H9 (cell line): ENCODE results near the gene SLC6A7. TPM values are rescaled to one million over a fixed set of nuclear protein-coding genes. Genes with fewer than 3 reads are reported as not detected.

Experiments
- DNase-seq: peaks from one replicate; pipeline ENCODE4 v3.0.0-alpha.2; 2017
- H2AFZ ChIP-seq: one replicate; pipeline ENCODE4 v1.6.1; 2013; ENCODE audit warnings: mild to moderate bottlenecking, low read length, control low read depth, moderate library complexity
- H2AK5ac ChIP-seq: 2 replicates; pipeline ENCODE4 v1.6.1; 2013; ENCODE audit warnings: low read length, control low read depth, mixed read lengths; ENCODE audit not compliant: insufficient read length
- H2BK120ac ChIP-seq: one replicate; pipeline ENCODE4 v1.6.1; 2013; ENCODE audit warnings: low read depth, mild to moderate bottlenecking, low read length, control low read depth, inconsistent platforms; ENCODE audit not compliant: poor library complexity, severe bottlenecking
- H2BK12ac ChIP-seq: 2 replicates; pipeline ENCODE4 v1.6.1; 2013; ENCODE audit warnings: low read length, control low read depth, mixed read lengths, low read depth; ENCODE audit not compliant: insufficient read length
- H2BK15ac ChIP-seq: 2 replicates; pipeline ENCODE4 v1.6.1; 2013; ENCODE audit warnings: low read depth, low read length, control low read depth
- H2BK20ac ChIP-seq: one replicate; pipeline ENCODE4 v1.6.1; 2013; ENCODE audit warnings: low read depth, mild to moderate bottlenecking, low read length, control low read depth, inconsistent platforms; ENCODE audit not compliant: poor library complexity, severe bottlenecking
- H2BK5ac ChIP-seq: 2 replicates; pipeline ENCODE4 v1.6.1; 2013; ENCODE audit warnings: low read length, control low read depth, mixed read lengths; ENCODE audit not compliant: insufficient read length
- H3K14ac ChIP-seq: 2 replicates; pipeline ENCODE4 v1.6.1; 2013; ENCODE audit warnings: low read length, control low read depth; ENCODE audit not compliant: insufficient read depth
- H3K18ac ChIP-seq: 2 replicates; pipeline ENCODE4 v1.6.1; 2013; ENCODE audit warnings: low read depth, mild to moderate bottlenecking, mixed read lengths, low read length, control low read depth; ENCODE audit not compliant: insufficient read length
- H3K23ac ChIP-seq: 2 replicates; pipeline ENCODE4 v1.6.1; 2013; ENCODE audit warnings: low read length, control low read depth, mixed read lengths, low read depth; ENCODE audit not compliant: insufficient read length
- H3K23me2 ChIP-seq: 2 replicates; pipeline ENCODE4 v1.6.1; 2013; ENCODE audit warnings: low read depth, mild to moderate bottlenecking, mixed read lengths, low read length, control low read depth; ENCODE audit not compliant: insufficient read length, poor library complexity, severe bottlenecking
- H3K27ac ChIP-seq: 2 replicates; pipeline ENCODE4 v1.5.1; 2013; ENCODE audit warnings: low read length, control low read depth, mixed read lengths, low read depth; ENCODE audit not compliant: insufficient read length
- H3K27me3 ChIP-seq: 2 replicates; pipeline ENCODE4 v1.6.1; 2013; ENCODE audit warnings: low read length, control low read depth, inconsistent platforms; ENCODE audit not compliant: insufficient read depth
- H3K4ac ChIP-seq: 2 replicates; pipeline ENCODE4 v1.6.1; 2013; ENCODE audit warnings: low read depth, mild to moderate bottlenecking, control low read depth, inconsistent platforms, low read length, moderate library complexity
- H3K4me1 ChIP-seq: 2 replicates; pipeline ENCODE4 v1.6.1; 2013; ENCODE audit warnings: low read length, control low read depth, inconsistent platforms; ENCODE audit not compliant: insufficient read depth
- H3K4me2 ChIP-seq: 2 replicates; pipeline ENCODE4 v1.6.1; 2013; ENCODE audit warnings: low read length, control low read depth, mixed read lengths; ENCODE audit not compliant: insufficient read length, insufficient read depth
- H3K56ac ChIP-seq: 2 replicates; pipeline ENCODE4 v1.6.1; 2013; ENCODE audit warnings: low read depth, mild to moderate bottlenecking, mixed read lengths, low read length, control low read depth; ENCODE audit not compliant: insufficient read length
- H3K79me1 ChIP-seq: 2 replicates; pipeline ENCODE4 v1.6.1; 2013; ENCODE audit warnings: low read depth, mild to moderate bottlenecking, moderate library complexity, low read length, control low read depth, inconsistent platforms; ENCODE audit not compliant: insufficient read depth, poor library complexity, severe bottlenecking
- H3K79me2 ChIP-seq: 2 replicates; pipeline ENCODE4 v1.6.1; 2013; ENCODE audit warnings: low read length, control low read depth, inconsistent platforms; ENCODE audit not compliant: insufficient read depth
- H3K9ac ChIP-seq: 2 replicates; pipeline ENCODE4 v1.6.1; 2013; ENCODE audit warnings: low read length, control low read depth, mixed read lengths; ENCODE audit not compliant: insufficient read length; ENCODE audit errors: extremely low read depth
- H3K9me3 ChIP-seq: one replicate; pipeline ENCODE4 v1.6.1; 2013; ENCODE audit warnings: low read depth, low read length, inconsistent platforms; ENCODE audit not compliant: control insufficient read depth
- H3T11ph ChIP-seq: one replicate; pipeline ENCODE4 v1.6.1; 2013; ENCODE audit warnings: mild to moderate bottlenecking, low read length, control low read depth, inconsistent platforms
- H4K20me1 ChIP-seq: one replicate; pipeline ENCODE4 v1.6.1; 2013; ENCODE audit not compliant: control insufficient read depth, insufficient read length, insufficient read depth
- H4K5ac ChIP-seq: 2 replicates; pipeline ENCODE4 v1.6.1; 2013; ENCODE audit warnings: low read depth, mild to moderate bottlenecking, mixed read lengths, low read length, control low read depth; ENCODE audit not compliant: insufficient read length
- H4K8ac ChIP-seq: replicated peaks from 2 replicates; pipeline ENCODE4 v1.6.1; 2013; ENCODE audit warnings: low read length, control low read depth, mixed read lengths, low read depth; ENCODE audit not compliant: insufficient read length
- H4K91ac ChIP-seq: 2 replicates; pipeline ENCODE4 v1.6.1; 2013; ENCODE audit warnings: low read depth, mild to moderate bottlenecking, moderate library complexity, mixed read lengths, low read length, control low read depth; ENCODE audit not compliant: insufficient read length
- H3K27ac Mint-ChIP-seq, 3 experiments: 2 replicates in 2 of 3; 3 replicates in 1 of 3; pipeline ENCODE4 v1.8.0; 2020 to 2021; ENCODE audit warnings: mixed read lengths in 3 of 3, mild to moderate bottlenecking in 1 of 3, moderate library complexity in 1 of 3
- H3K27me3 Mint-ChIP-seq: 2 replicates; pipeline ENCODE4 v1.8.0; 2021; ENCODE audit warnings: low read depth, mild to moderate bottlenecking, moderate library complexity, mixed read lengths
- H3K36me3 Mint-ChIP-seq, 3 experiments: 2 replicates in 2 of 3; 3 replicates in 1 of 3; pipeline ENCODE4 v1.8.0; 2020 to 2021; ENCODE audit warnings: low read depth in 3 of 3, mixed read lengths in 3 of 3; ENCODE audit not compliant: insufficient read depth in 1 of 3
- H3K4me1 Mint-ChIP-seq, 2 experiments: 2 replicates each; pipeline ENCODE4 v1.8.0; 2020; ENCODE audit warnings: mixed read lengths in 2 of 2
- H3K4me3 Mint-ChIP-seq, 2 experiments: 2 replicates in 1 of 2; 3 replicates in 1 of 2; pipeline ENCODE4 v1.8.0; 2020 to 2021; ENCODE audit warnings: mild to moderate bottlenecking in 2 of 2, mixed read lengths in 2 of 2, moderate library complexity in 1 of 2
- H3K9me3 Mint-ChIP-seq, 2 experiments: 2 replicates in 1 of 2; 3 replicates in 1 of 2; pipeline ENCODE4 v1.8.0; 2020; ENCODE audit warnings: mild to moderate bottlenecking in 2 of 2, mixed read lengths in 2 of 2, moderate library complexity in 1 of 2
- CTCF ChIP-seq: fragments of 200-600 bp; sonication (generic); conservative IDR thresholded peaks from 3 replicates; pipeline ENCODE4 v1.8.0; 2021; ENCODE audit warnings: antibody characterized with exemption, mild to moderate bottlenecking
- WGBS: extraction: QIAGEN DNeasy Blood & Tissue Kit; methylation state at CpG from one replicate; pipeline ENCODE4 v1.1.7; 2013; ENCODE audit warnings: missing lambda C conversion rate, low lambda C conversion rate, mixed read lengths; ENCODE audit not compliant: insufficient read length; ENCODE audit errors: extremely low coverage; 5-methylcytosine and 5-hydroxymethylcytosine counted together
- total RNA-seq: library from RNA; stranded (reverse); gene quantifications from 2 replicates; pipeline ENCODE4 v1.2.1, GENCODE V29; 2021

Gene SLC6A7
- total RNA-seq, 1 experiment from 2014 or later, result not detected

- Histone ChIP-seq H2AK5ac (no peak overlapping the region), H2BK12ac (no peak overlapping the region), H4K91ac (no peak overlapping the region), H3K18ac (no peak overlapping the region), H4K5ac (no peak overlapping the region), H2BK120ac (no peak overlapping the region), H2BK5ac (no peak overlapping the region), H4K20me1 (no peaks in the 10 kb centered on the region), H3K27ac (no peak overlapping the region), H2BK20ac (no peak overlapping the region), H3K79me2 (no peaks in the 10 kb centered on the region), H3K4me2 (no peak overlapping the region), H3K56ac (no peak overlapping the region), H3K79me1 (no peaks in the 10 kb centered on the region), H3K27me3 (peaks cover 37% of the 10 kb centered on the region), H3T11ph (no peak overlapping the region), H3K14ac (no peak overlapping the region), H2AFZ (no peak overlapping the region), H4K8ac (no peak overlapping the region), H3K4me1 (no peaks in the 10 kb centered on the region), H3K9ac (no peak overlapping the region), H3K23me2 (no peaks in the 10 kb centered on the region), H3K23ac (no peak overlapping the region), H3K4ac (no peak overlapping the region), H3K9me3 (no peaks in the 10 kb centered on the region), H2BK15ac (no peak overlapping the region)
- Mint-ChIP-seq H3K9me3 (peaks cover 3 to 6% of the 10 kb centered on the region in 2 experiments; a peak in 2 of 5 replicates), H3K27me3 (peaks cover 73% of the 10 kb centered on the region), H3K27ac (no peak overlapping the region), H3K36me3 (no peaks in the 10 kb centered on the region), H3K4me1 (peaks cover 17 to 25% of the 10 kb centered on the region in 2 experiments), H3K4me3 (no peak overlapping the region; a peak in 1 of 5 replicates)
- WGBS, result no CpG with 5 or more reads among the region's 13 CpGs
- peak; percentile 25; the same call in 1 of the 3 replicates for TF ChIP-seq CTCF
- DNase-seq, result peak; percentile 64
Observed at GRCh38 chr5:150163547-150164059, 26.3 kb upstream of the SLC6A7 start.
